Body of pancreas (tissue), 4 donors: ENCODE results near the gene SIDT1. TPM values are rescaled to one million over a fixed set of nuclear protein-coding genes. Genes with fewer than 3 reads are reported as not detected.

Source experiments
- ATAC-seq: fragments of 150-250 bp; one replicate; pipeline ENCODE4 v1.9.1; 2016
- DNase-seq, 4 donors: peaks; one replicate each; pipeline ENCODE4 v3.0.0-alpha.2; 2019
- H3K27ac ChIP-seq, 4 donors: fragments of 200-600 bp; sonication (generic); 1 replicate in 3 of 4; 2 replicates in 1 of 4; pipeline versions ENCODE4 v1.5.1 to v1.6.1; 2016 to 2019; ENCODE audit warnings: mild to moderate bottlenecking in 1 of 4, mixed read lengths in 1 of 4, moderate library complexity in 1 of 4
- H3K27me3 ChIP-seq, 2 donors: fragments of 200-600 bp; sonication (generic); one replicate each; pipeline ENCODE4 v1.6.0; 2016; ENCODE audit warnings: mild to moderate bottlenecking in 1 of 2
- H3K36me3 ChIP-seq, 2 donors: fragments of 200-600 bp; sonication (generic); replicated peaks in 1 of 2; 2 replicates each; pipeline ENCODE4 v1.5.1; 2016; ENCODE audit warnings: low read depth in 2 of 2; ENCODE audit not compliant: insufficient read depth in 1 of 2
- H3K4me1 ChIP-seq: fragments of 200-600 bp; sonication (generic); one replicate; pipeline ENCODE4 v1.6.0; 2016
- H3K4me3 ChIP-seq, 2 donors: fragments of 200-600 bp; sonication (generic); 1 replicate in 1 of 2; 2 replicates in 1 of 2; pipeline ENCODE4 v1.5.1; 2016 to 2019
- H3K9me3 ChIP-seq, 3 donors: fragments of 200-600 bp; sonication (generic); 1 replicate in 2 of 3; 2 replicates in 1 of 3; pipeline ENCODE4 v1.5.1; 2016
- POLR2A ChIP-seq, 3 donors: fragments of 450-650 bp; IDR thresholded peaks; one replicate each; pipeline ENCODE4 v1.6.1; 2016; ENCODE audit warnings: antibody characterized with exemption in 3 of 3, mild to moderate bottlenecking in 2 of 3
- WGBS, 2 donors: methylation state at CpG; one replicate each; pipeline ENCODE4 v1.1.5; 2017; 5-methylcytosine and 5-hydroxymethylcytosine counted together
- intact Hi-C: fragments of 100-400 bp; cut with DNase I; formaldehyde crosslinking; loops from one replicate; pipeline ENCODE4 v1.15.1; 2023
- total RNA-seq, 2 donors: library from RNA; depleted of rRNA; stranded (reverse); fragments of >200 nt; gene quantifications; one replicate each; pipeline ENCODE4 v1.1.0, GENCODE V29; 2016
- TF ChIP-seq, protein P1 (sequence below), 7 experiments: fragments of 450-650 bp in 4 of 7; fragments of 200-600 bp in 3 of 7; sonication (generic) in 3 of 7; IDR thresholded peaks; one replicate each; pipeline ENCODE4 v1.5.1; 2016 to 2019; ENCODE audit warnings: antibody characterized with exemption in 7 of 7

The SIDT1 gene
- total RNA-seq: 1 to 10 TPM; 1.6 to 8.8 TPM

DNA sequence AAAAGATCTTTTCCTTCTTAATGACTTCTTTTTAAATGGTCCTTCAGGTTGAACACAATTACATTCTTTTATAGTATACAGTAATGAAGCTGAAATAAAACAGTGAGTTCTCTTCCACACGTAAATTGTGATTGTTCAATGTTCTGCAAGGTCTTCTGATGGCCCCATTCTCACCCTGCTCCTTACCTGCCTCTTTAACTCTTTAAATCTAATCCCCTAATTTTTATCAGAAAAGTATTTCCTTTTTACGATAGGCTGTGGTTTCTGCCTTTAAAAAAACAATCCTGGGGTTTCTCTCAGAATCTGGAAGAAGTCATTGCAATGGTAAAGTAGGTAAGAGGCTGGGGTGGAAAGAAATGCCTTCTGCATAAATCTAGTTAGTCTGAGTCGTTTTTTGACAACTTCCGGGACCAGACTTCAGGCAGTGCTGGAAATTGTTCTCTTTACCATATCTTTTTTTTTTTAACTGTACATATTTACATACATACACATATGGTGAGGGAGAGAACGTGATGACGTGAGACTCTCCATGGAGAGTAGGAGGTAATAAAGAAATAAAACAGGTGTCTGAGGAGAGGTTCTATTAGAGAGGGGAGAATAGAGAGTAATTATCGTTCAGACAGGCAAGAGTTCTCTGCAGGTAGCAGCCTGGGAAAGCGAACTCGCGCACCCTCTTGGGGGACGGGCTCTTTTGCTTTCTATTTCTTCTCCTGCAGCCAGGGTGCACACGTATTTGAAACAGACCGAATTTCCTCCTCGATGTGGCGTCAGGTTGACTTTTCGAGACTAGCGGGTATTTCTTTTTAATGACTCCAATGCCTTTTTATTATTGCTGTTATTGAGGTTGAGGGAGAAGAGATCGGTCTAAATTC lies at the start of gene SIDT1:
TSS of gene SIDT1 (plus strand) at position 730 of the 872 bp plus-strand sequence. CDS start 467 bp downstream, outside the sequence.
- Histone ChIP-seq H3K9me3 (no peaks in the 10 kb centered on the region), H3K36me3 (no peaks in the 10 kb centered on the region), H3K4me1 (peaks cover 19% of the 10 kb centered on the region), H3K4me3 (peak within 1 kb of the TSS; percentile 68 to 79), H3K27ac (peak within 1 kb of the TSS; percentile 40 to 82 (median 72)), H3K27me3 (no peaks in the 10 kb centered on the region)
- DNase-seq (peak; percentile 55 to 71 (median 62)), ATAC-seq (peak; percentile 80)
- 0 to 1% methylated on average over 18 of the region's 18 CpGs for WGBS, 2 donors
- peak in 2 of 3 donors; percentile 52 to 53 for TF ChIP-seq POLR2A (IDR thresholded peaks at IDR 0.05)
- TF ChIP-seq, protein P1, sequence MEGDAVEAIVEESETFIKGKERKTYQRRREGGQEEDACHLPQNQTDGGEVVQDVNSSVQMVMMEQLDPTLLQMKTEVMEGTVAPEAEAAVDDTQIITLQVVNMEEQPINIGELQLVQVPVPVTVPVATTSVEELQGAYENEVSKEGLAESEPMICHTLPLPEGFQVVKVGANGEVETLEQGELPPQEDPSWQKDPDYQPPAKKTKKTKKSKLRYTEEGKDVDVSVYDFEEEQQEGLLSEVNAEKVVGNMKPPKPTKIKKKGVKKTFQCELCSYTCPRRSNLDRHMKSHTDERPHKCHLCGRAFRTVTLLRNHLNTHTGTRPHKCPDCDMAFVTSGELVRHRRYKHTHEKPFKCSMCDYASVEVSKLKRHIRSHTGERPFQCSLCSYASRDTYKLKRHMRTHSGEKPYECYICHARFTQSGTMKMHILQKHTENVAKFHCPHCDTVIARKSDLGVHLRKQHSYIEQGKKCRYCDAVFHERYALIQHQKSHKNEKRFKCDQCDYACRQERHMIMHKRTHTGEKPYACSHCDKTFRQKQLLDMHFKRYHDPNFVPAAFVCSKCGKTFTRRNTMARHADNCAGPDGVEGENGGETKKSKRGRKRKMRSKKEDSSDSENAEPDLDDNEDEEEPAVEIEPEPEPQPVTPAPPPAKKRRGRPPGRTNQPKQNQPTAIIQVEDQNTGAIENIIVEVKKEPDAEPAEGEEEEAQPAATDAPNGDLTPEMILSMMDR (IDR thresholded peaks at IDR 0.05): peak in 4 of 7 experiments; percentile 31 to 53 (median 38)
- intact Hi-C loops: no loop called here

DNA sequence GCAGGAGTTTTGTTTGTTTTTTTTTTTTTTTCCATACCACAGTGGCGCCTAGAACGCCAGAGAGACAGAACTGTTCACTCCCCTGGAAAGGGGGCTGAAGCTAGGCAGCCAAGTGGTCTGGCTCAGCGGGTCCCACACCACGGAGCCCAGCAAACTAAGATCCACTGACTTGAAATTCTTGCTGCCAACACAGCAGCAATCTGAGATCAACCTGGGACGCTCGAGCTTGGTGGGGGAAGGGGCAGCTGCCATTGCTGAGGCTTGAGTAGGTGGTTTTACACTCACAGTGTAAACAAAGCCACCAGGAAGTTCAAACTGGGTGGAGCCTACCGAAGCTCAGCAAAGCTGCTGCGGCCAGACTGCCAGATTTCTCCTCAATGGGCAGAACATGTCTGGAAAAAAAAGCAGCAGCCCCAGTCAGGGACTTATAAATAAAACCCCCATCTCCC lies 47.2 kb upstream of the SIDT1 start:
- 86% methylated on average over 8 of the region's 8 CpGs for WGBS, 2 donors
- ATAC-seq: no peak

DNA sequence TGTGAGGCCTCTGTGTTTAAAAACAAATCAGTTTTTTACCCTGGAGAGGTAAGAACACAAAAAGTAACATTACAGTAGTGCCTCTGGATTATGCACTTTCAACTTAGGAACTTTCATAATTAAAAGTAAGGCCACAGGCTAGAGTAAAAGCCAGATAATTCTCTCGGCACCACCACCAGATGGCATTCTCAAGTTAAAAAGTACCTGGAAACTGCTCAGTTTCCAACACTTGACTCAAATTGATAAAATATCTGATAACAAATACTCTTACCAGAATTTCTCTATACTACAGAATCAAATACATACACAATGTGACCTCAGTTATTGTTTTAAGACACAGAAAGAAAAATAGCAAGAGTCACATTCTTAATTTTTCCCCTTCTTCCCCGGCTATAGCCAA lies 37.3 kb upstream of the SIDT1 start:
- Histone ChIP-seq H3K4me3 (no peak overlapping the region), H3K36me3 (peaks cover 0 to 9% of the 10 kb centered on the region in 2 donors), H3K9me3 (no peaks in the 10 kb centered on the region), H3K4me1 (no peaks in the 10 kb centered on the region), H3K27ac (no peak overlapping the region), H3K27me3 (no peaks in the 10 kb centered on the region)
- peak; percentile 56 for ATAC-seq
- peak; percentile 18 to 56 (median 42) for DNase-seq
- WGBS, 2 donors: 50 to 54% methylated on average over 2 of the region's 2 CpGs
- TF ChIP-seq, protein P1 (IDR thresholded peaks at IDR 0.05): peak; percentile 7 to 58 (median 45)
- TF ChIP-seq POLR2A (IDR thresholded peaks at IDR 0.05): no peak
- intact Hi-C loops: loop anchor here (10.0 kb wide), 1 partner anchor 130 kb away; no protein-coding TSS in a partner anchor

More for the DNA sequence above, 47.2 kb upstream of the SIDT1 start:
- Histone ChIP-seq H3K4me1 (no peaks in the 10 kb centered on the region), H3K9me3 (no peaks in the 10 kb centered on the region), H3K27ac (no peak overlapping the region), H3K4me3 (no peak overlapping the region), H3K27me3 (no peaks in the 10 kb centered on the region), H3K36me3 (no peaks in the 10 kb centered on the region)
- TF ChIP-seq, protein P1 (IDR thresholded peaks at IDR 0.05): no peak
- TF ChIP-seq POLR2A (IDR thresholded peaks at IDR 0.05): no peak
- no peak for DNase-seq
- intact Hi-C loops: no loop called here

DNA sequence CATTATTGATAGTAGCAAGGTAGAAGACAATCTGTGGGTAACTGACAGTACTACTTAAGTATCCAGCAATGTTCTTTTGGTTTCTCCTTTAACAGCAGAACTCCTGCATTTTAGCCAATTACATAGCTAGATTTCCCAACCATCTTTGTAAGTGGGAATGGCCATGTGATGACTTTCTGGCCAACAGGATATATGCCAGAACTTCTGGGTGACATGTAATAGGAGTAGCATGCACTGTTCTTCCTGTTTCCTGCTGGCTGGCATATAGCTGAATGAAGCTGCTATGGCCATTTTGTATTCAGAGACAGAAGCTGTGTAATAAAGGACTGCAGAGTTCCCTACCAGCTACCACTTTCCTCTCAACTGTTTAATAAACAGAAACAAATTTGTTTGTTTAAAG lies 35.4 kb upstream of the SIDT1 start:
- Histone ChIP-seq H3K4me1 (no peaks in the 10 kb centered on the region), H3K27me3 (no peaks in the 10 kb centered on the region), H3K9me3 (no peaks in the 10 kb centered on the region), H3K4me3 (no peak overlapping the region), H3K27ac (no peak overlapping the region), H3K36me3 (peaks cover 0 to 9% of the 10 kb centered on the region in 2 donors)
- DNase-seq (no peak), ATAC-seq (no peak)
- intact Hi-C loops: loop anchor here (10.0 kb wide), 1 partner anchor 128 kb away; no protein-coding TSS in a partner anchor
- TF ChIP-seq, protein P1 (IDR thresholded peaks at IDR 0.05): no peak
- TF ChIP-seq POLR2A (IDR thresholded peaks at IDR 0.05): no peak
